Mesenteric fat pad (tissue), 1 donor: Measurements from ENCODE around the gene CYB5R3. TPM values are rescaled to one million over a fixed set of nuclear protein-coding genes. Genes with fewer than 3 reads are reported as not detected.
"Not testable (repeated sequence)": the region's sequence is repeated elsewhere in the genome, so short reads cannot be mapped to it uniquely, and the experiment has no call there.

Source experiments
- DNase-seq: peaks from one replicate; pipeline ENCODE4 v3.0.0-alpha.2; 2020; ENCODE audit warnings: low spot score
- total RNA-seq: library from RNA; stranded (reverse); fragmentation: NEBNext Ultra II Directional; extraction: Animal tissue kit (Norgen Biotek cat#: 25700); gene quantifications from one replicate; pipeline ENCODE4 v1.2.1, GENCODE V29; 2021
- donor health status: DM: yes; HTN: yes; CAD: no.

CYB5R3 gene
- total RNA-seq, 1 donor from 2014 or later, result 490 TPM

GRCh38 chr22:42575996-42576574 is 73.1 kb downstream of the CYB5R3 start:
- not testable (repeated sequence) for DNase-seq

- not testable (repeated sequence) for DNase-seq
Observed at GRCh38 chr22:42574468-42574867, 74.7 kb downstream of the CYB5R3 start.

GRCh38 chr22:42574046-42574445 is 75.1 kb downstream of the CYB5R3 start:
- DNase-seq, result not testable (repeated sequence)

- not testable (repeated sequence) for DNase-seq
Observed at GRCh38 chr22:42571068-42571467, 78.1 kb downstream of the CYB5R3 start.

GRCh38 chr22:42570580-42570979 is 78.6 kb downstream of the CYB5R3 start:
- DNase-seq, result not testable (repeated sequence)

- not testable (repeated sequence) for DNase-seq
Observed at GRCh38 chr22:42567950-42568349, 81.2 kb downstream of the CYB5R3 start.

Other genes starting within 250 kb of the CYB5R3 start
- 17.6 TPM for gene NFAM1, start 217.0 kb downstream of the CYB5R3 start, total RNA-seq
- gene RRP7A, start 129.6 kb downstream of the CYB5R3 start, total RNA-seq, result 44.8 TPM
- gene SERHL2, start 95.4 kb downstream of the CYB5R3 start, total RNA-seq, result 1.00 TPM
- 38.2 TPM for gene POLDIP3, start 34.5 kb downstream of the CYB5R3 start, total RNA-seq
- gene ATP5MGL, start 8.8 kb downstream of the CYB5R3 start, total RNA-seq, result 3.2 TPM
- gene A4GALT, start 71.5 kb upstream of the CYB5R3 start, total RNA-seq, result 42.1 TPM
- gene ARFGAP3, start 207.9 kb upstream of the CYB5R3 start, total RNA-seq, result 57.3 TPM